GM18858 (cell line): ENCODE data around the gene CBFA2T3.

Source experiments
- ATAC-seq: cut with Tn5 transposase; IDR thresholded peaks from one replicate; pipeline ENCODE4 v1.9.1; 2021; ENCODE audit not compliant: unreplicated experiment

Gene CBFA2T3

GRCh38 chr16:88977812-88978607 lies 1.0 kb upstream of the CBFA2T3 start:
- ATAC-seq: no peak

- no peak for ATAC-seq
These were observed 515 bp downstream of the CBFA2T3 start for GRCh38 chr16:88976366-88977017.

GRCh38 chr16:88975511-88976061 lies 1.4 kb downstream of the CBFA2T3 start:
- no peak for ATAC-seq

DNA sequence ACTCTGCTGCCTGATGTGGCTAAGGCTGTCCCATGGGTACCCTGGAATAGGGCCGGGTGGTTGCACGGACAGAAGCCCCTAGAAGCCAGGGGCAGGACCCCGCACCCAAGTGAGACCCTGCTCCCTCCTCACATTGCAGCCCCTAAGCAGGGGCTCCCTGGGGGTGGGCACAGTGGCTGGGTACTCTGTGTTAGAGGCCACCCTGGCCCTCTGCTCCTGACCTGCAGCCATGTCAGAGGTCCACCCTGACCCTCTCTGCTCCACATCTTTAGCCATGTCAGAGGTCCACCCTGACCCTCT lies 2.1 kb downstream of the CBFA2T3 start:
- no peak for ATAC-seq

GRCh38 chr16:88974080-88974915 lies 2.7 kb downstream of the CBFA2T3 start:
- ATAC-seq: no peak

DNA sequence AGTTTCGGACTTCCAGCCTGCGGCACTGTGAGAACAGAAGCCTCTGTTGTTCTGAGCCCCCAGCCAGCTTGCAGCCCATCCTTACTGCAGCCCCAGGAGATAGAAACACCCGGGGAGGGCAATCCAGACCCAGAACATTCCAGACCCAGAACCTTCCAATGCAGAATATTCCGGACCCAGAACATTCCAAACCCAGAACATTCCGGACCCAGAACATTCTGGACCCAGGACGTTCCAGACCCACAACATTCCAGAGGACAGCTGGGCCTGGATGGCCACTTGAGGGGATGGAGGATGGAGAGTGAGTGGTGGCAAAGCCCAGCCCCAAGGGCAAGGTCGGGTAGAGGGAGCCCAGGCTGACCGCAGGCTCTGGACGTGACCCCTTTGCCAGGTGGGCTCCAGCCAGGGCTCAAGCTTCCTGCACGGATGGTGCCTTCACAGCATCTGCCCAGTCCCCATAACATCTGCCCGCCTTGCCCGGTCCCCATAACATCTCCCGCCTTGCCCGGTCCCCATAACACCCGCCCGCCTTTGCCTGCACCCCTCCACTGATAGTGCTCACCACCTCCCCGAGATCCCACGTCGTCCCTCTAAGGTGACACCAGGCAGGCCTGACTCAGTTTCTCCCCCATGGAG lies 3.5 kb downstream of the CBFA2T3 start:
- ATAC-seq: no peak

DNA sequence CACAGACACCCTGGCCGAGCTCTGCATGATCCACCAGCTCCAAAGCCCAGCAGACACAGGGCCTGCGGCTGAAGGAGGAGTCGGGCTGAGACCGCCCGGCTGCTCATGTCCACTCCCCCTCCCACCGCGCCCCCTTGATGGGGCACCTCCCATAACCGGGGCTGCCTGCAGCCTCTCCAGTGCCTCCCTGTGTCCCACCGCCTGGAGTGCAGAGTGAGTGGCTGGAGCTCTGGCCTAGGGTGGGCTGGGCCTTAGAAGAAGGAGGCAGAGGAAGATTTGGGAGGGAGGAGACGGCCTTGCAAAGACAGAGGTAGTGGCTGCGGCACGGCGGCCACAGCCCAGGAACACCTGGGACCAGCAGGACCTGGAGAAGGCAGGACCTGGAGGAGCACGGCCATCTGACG lies 4.0 kb downstream of the CBFA2T3 start:
- no peak for ATAC-seq

GRCh38 chr16:88972349-88972748 lies 4.7 kb downstream of the CBFA2T3 start:
- no peak for ATAC-seq

DNA sequence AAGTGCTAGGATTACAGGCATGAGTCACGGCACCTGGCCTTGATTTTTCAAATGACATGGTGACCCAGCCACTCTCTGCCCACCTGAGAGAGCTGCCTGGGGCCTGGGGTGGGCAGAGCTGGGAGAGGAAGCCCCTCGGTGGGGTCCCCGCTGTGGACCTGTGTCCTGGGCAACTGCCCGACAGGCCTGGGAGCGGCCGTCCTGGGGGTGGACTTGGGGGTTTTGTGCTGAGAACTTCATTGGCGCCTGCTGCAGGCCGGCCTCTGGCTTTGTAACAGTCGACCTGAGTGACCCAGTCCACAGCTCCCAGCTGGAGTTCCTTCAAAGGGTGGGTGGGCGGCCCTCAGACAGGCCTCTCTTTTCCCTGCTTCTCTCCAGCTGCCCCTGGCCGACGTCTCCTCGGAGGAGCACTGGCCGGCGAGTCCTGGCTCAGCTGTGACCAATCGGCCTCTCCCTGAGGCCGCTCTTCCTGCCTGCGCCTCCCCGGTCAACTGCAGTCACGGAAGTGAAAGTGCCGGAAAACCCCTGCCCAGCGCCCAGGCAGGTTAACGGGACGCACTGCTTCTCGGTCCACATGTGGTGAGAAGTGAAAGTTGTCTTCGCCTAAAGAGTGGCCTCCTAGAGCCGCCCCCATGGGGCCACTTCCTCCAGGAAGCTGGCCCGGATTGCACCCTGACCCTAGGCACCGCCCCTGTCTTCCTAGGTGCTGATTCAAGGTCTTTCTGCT lies 5.5 kb downstream of the CBFA2T3 start:
- no peak for ATAC-seq

- no peak for ATAC-seq
These were observed 6.4 kb downstream of the CBFA2T3 start for GRCh38 chr16:88970539-88971065.

DNA sequence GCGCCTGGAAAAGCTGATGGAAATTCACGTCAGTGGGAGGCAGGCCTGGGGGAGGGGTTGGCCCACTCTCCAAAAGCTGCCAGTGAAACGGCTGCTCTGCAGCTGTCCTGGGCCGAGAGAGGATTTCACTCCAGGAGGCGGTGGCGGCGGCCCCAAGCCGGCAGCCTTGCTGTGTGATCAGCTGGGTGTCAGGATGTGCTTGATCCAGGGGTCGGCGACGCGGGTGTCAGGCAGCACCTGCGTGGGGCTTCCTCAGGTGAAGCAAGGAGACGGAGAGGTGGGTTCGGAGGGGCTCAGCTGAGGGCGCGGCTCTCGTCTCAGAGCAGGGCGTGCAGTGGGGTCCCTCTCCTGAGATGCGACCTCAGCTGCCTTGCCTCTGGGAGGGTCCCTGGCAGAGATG lies 7.0 kb downstream of the CBFA2T3 start:
- no peak for ATAC-seq

- ATAC-seq: no peak
These were observed 7.6 kb downstream of the CBFA2T3 start for GRCh38 chr16:88969361-88969831.

DNA sequence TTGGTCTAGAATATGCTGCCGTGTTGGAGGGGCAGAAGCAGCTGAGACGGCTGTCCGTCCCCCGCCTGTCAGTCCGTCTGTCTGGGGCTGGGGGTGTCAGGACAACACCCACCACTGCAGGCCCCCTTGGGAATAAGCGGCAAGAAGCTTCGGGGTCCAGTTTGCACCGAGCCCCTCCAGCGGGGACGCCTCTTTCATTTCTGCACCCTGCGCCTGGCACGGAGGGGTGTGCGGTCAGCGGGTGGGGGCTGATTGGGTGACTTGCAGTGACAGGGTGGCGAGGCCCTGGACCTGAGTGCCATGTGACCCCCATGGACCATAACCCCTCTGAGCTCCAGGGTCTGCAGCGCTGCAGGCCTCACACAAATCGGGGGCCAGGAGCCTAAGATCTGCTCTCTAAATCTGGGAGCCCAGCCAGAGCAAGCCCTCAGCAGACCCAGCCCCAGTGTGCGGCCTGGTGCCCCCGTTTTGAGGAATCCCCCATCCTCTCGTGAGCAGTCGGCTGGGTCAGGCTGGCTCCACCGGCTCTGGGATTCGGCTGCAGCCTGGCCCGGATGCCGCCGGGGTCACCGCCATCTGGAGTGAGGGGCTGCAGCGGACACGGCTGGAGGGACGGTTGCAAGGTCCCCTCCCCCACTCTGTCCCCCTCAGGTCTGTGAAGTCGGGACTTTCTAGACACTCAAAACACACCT lies 8.3 kb downstream of the CBFA2T3 start:
- ATAC-seq: no peak

- peak; percentile 41 for ATAC-seq
These were observed 9.0 kb downstream of the CBFA2T3 start for GRCh38 chr16:88967830-88968588.

DNA sequence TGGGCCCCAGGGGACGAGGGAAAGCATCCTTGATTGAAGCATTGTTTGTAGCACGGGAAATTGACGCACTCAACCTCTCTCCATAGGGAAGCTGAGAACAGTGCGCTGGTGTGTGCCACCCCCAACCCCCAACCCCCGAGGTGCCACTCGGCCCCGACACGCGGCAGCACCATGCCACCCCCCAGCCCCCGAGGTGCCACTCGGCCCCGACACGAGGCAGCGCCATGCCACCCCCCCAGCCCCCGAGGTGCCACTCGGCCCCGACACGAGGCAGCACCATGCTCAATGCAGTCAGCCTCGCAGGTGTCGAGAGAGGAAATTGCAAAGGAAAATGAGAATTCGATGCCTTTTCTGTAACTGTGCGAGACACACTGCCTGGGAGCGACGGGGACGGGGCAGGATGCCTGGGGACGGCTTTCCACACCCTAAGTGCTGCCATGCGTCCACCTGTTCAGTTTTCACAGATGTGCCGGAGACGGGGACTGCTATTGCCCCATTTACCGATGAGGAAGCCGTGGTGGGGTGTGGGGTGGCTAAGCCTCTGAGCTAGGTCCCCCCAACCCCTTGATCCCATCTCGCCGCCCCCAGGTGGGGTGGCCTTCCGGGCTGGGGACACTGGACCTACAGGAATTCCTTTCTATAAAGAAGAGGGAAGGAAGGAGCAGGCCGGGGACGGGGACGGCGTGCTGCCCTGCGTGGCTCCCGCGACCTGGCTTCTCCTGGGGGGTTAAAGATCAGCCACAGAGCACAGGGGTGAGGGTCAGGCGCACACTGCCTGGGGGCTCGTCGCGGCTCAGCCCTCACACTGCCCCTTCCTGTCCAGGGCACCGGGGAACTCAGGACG lies 9.8 kb downstream of the CBFA2T3 start:
- ATAC-seq: no peak

DNA sequence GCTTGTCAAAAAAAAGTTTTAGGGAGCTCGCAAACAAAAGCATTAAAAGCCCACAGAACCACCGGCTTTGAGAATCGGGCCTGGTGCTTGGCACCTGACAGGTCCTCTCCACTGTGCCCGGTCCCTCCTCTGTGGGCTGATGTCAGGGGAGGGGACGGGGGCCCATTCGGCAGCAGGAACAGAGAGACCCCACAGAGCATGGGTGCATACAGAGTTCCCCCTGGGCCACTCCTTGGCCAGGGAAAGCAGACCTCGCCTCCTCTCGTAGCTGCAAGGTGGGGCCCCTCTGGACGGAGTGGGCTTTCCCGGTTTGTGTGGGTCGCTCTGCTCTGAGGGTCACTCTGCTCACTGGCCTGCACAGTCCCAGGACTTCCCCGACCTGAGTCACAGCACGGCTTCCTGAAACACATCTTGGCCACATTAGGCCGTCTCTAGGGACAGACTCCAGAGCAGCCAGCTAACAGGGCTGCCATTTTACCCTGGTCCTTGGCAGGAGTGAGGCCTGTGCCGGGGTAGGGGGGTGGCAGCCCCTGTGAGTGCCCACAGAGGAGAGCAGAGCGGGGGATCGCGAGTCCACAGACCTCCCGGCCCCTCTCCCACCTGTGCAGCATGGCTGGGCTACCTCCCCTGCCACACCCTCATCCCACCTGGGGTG lies 11.1 kb downstream of the CBFA2T3 start:
- no peak for ATAC-seq

GRCh38 chr16:88965411-88965810 lies 11.6 kb downstream of the CBFA2T3 start:
- ATAC-seq: no peak
